HL-60 (cell line): ENCODE measurements around the gene UNC119.
A peak's percentile ranks its signal among the peaks of the same experiment; 100 is the strongest.

Experiments
- DNase-seq, 2 experiments: peaks; one replicate each; pipeline ENCODE4 v3.0.0-alpha.2; 2010 to 2020; ENCODE audit warnings: low read depth in 1 of 2, low spot score in 1 of 2
- H3K27ac ChIP-seq: fragments of 250-450 bp; sonication (Bioruptor Pico); replicated peaks from 2 replicates; pipeline ENCODE4 v1.5.1; 2020; ENCODE audit warnings: mild to moderate bottlenecking, moderate library complexity
- H3K27me3 ChIP-seq: fragments of 250-450 bp; sonication (Bioruptor Pico); 2 replicates; pipeline ENCODE4 v1.5.1; 2021; ENCODE audit warnings: mild to moderate bottlenecking, moderate library complexity; ENCODE audit not compliant: insufficient read depth, poor library complexity, severe bottlenecking
- H3K4me3 ChIP-seq: replicated peaks from 2 replicates; pipeline ENCODE4 v1.5.1; 2011; ENCODE audit warnings: mild to moderate bottlenecking, control low read depth, low read length; ENCODE audit not compliant: insufficient read depth
- GABPA ChIP-seq: IDR thresholded peaks from 2 replicates; pipeline ENCODE4 v1.6.1; 2012; ENCODE audit warnings: low read depth
- POLR2AphosphoS5 ChIP-seq: IDR thresholded peaks from 2 replicates; pipeline ENCODE4 v1.6.1; 2012; ENCODE audit warnings: low read depth
- REST ChIP-seq: IDR thresholded peaks from 2 replicates; pipeline ENCODE4 v1.6.1; 2012; ENCODE audit warnings: low read depth; ENCODE audit not compliant: insufficient replicate concordance
- SPI1 ChIP-seq: IDR thresholded peaks from 2 replicates; pipeline ENCODE4 v1.6.1; 2012; ENCODE audit warnings: low read depth, mild to moderate bottlenecking, borderline replicate concordance
- TF ChIP-seq, protein P1 (sequence below): IDR thresholded peaks from one replicate; pipeline ENCODE4 v1.5.1; 2011; ENCODE audit warnings: low read length, control low read depth, inconsistent platforms; ENCODE audit not compliant: insufficient read depth

The UNC119 gene

GRCh38 chr17:28553000-28553505 is 629 bp upstream of the UNC119 start:
- H3K27ac ChIP-seq: no peak overlapping the region
- TF ChIP-seq GABPA: no peak
- no peak for TF ChIP-seq REST
- no peaks in the 10 kb centered on the region for H3K27me3 ChIP-seq
- no peak overlapping the region for H3K4me3 ChIP-seq
- DNase-seq: no peak

- TF ChIP-seq, protein P1, sequence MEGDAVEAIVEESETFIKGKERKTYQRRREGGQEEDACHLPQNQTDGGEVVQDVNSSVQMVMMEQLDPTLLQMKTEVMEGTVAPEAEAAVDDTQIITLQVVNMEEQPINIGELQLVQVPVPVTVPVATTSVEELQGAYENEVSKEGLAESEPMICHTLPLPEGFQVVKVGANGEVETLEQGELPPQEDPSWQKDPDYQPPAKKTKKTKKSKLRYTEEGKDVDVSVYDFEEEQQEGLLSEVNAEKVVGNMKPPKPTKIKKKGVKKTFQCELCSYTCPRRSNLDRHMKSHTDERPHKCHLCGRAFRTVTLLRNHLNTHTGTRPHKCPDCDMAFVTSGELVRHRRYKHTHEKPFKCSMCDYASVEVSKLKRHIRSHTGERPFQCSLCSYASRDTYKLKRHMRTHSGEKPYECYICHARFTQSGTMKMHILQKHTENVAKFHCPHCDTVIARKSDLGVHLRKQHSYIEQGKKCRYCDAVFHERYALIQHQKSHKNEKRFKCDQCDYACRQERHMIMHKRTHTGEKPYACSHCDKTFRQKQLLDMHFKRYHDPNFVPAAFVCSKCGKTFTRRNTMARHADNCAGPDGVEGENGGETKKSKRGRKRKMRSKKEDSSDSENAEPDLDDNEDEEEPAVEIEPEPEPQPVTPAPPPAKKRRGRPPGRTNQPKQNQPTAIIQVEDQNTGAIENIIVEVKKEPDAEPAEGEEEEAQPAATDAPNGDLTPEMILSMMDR: no peak
- no peak for TF ChIP-seq SPI1
- TF ChIP-seq POLR2AphosphoS5: no peak
- TF ChIP-seq GABPA: no peak
- TF ChIP-seq REST: no peak
- no peaks in the 10 kb centered on the region for H3K27me3 ChIP-seq
- DNase-seq: no peak
- peak overlapping the region; percentile 62 for H3K4me3 ChIP-seq
- H3K27ac ChIP-seq: no peak overlapping the region
Measured at GRCh38 chr17:28551421-28552175, 826 bp downstream of the UNC119 start.

DNA sequence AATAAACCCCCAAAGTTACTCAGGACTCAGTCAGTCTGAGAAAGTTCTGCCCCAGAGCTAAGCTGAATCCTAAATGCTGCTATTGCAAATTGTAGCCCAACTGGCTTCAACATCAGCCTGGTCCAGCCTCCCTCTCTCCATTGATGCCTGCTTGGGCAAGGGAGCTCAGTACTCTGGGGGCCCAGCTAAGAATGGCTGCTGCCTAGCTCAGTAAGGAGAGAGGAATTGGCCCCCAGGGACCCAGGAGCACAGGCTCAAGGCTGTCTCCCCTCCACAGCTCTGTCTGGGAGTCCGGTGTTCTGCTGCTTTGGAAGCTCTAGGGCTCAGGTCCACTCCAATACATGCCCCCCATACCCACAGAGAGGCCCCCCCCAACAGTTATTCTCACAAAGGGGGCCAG is 1.6 kb downstream of the UNC119 start:
- Histone ChIP-seq H3K27me3 (no peaks in the 10 kb centered on the region), H3K4me3 (no peak overlapping the region), H3K27ac (no peak overlapping the region)
- TF ChIP-seq POLR2AphosphoS5: no peak
- TF ChIP-seq REST: no peak
- TF ChIP-seq GABPA: no peak
- TF ChIP-seq, protein P1: no peak
- no peak for TF ChIP-seq SPI1
- no peak for DNase-seq
